Activated T-cell treated with anti-CD3 and anti-CD28 coated beads, Interleukin-2, amount 50 U/mL, for 72 hours (primary cell): ENCODE data around the gene UBTD1. TPM values are rescaled to one million over a fixed set of nuclear protein-coding genes. Genes with fewer than 3 reads are reported as not detected.

Experiments used
- ATAC-seq, 2 donors: fragments of 150-1000 bp; cut with Tn5 transposase; replicated peaks in 1 of 2; 2 replicates each; pipeline ENCODE4 v1.10.0; 2021; ENCODE audit warnings: moderate library complexity in 2 of 2, mild to moderate bottlenecking in 1 of 2
- DNase-seq, 2 donors: peaks; one replicate each; pipeline ENCODE4 v3.0.0; 2021 to 2022; ENCODE audit warnings: mixed read lengths in 1 of 2
- H3K27ac Mint-ChIP-seq: one replicate; pipeline ENCODE4 v1.8.0; 2022; ENCODE audit warnings: mild to moderate bottlenecking, moderate library complexity, mixed read lengths
- H3K27me3 Mint-ChIP-seq: one replicate; pipeline ENCODE4 v1.8.0; 2022; ENCODE audit warnings: low read depth, mixed read lengths
- H3K36me3 Mint-ChIP-seq, 2 donors: one replicate each; pipeline ENCODE4 v1.8.0; 2022; ENCODE audit warnings: mixed read lengths in 2 of 2, mild to moderate bottlenecking in 1 of 2; ENCODE audit not compliant: insufficient read depth in 2 of 2
- H3K4me1 Mint-ChIP-seq: one replicate; pipeline ENCODE4 v1.8.0; 2022; ENCODE audit warnings: low read depth, mixed read lengths
- H3K4me3 Mint-ChIP-seq, 2 donors: one replicate each; pipeline ENCODE4 v1.8.0; 2022; ENCODE audit warnings: mild to moderate bottlenecking in 2 of 2, mixed read lengths in 2 of 2, moderate library complexity in 2 of 2
- H3K9me3 Mint-ChIP-seq, 2 donors: one replicate each; pipeline ENCODE4 v1.8.0; 2022; ENCODE audit warnings: mixed read lengths in 2 of 2
- total RNA-seq, 2 donors: library from RNA; stranded (reverse); gene quantifications; one replicate each; pipeline ENCODE4 v1.2.3, GENCODE V29; 2022

UBTD1 gene
- total RNA-seq, 2 donors from 2014 or later, result 3.7 to 4.1 TPM

- Mint-ChIP-seq H3K27me3 (no peaks in the 10 kb centered on the region), H3K27ac (no peak overlapping the region), H3K9me3 (no peaks in the 10 kb centered on the region), H3K4me1 (no peaks in the 10 kb centered on the region), H3K36me3 (no peaks in the 10 kb centered on the region), H3K4me3 (no peak overlapping the region)
- no peak for ATAC-seq
- DNase-seq, result no peak
Measured at GRCh38 chr10:97601268-97602215, 102.8 kb downstream of the UBTD1 start.

GRCh38 chr10:97607095-97607636, 108.4 kb downstream of the UBTD1 start:
- Mint-ChIP-seq H3K27me3 (no peaks in the 10 kb centered on the region), H3K9me3 (no peaks in the 10 kb centered on the region), H3K27ac (no peak overlapping the region), H3K36me3 (no peaks in the 10 kb centered on the region), H3K4me1 (no peaks in the 10 kb centered on the region), H3K4me3 (no peak overlapping the region)
- ATAC-seq (no peak), DNase-seq (no peak)

- Mint-ChIP-seq H3K36me3 (no peaks in the 10 kb centered on the region), H3K27ac (no peak overlapping the region), H3K4me3 (no peak overlapping the region), H3K9me3 (no peaks in the 10 kb centered on the region), H3K27me3 (no peaks in the 10 kb centered on the region), H3K4me1 (no peaks in the 10 kb centered on the region)
- no peak for DNase-seq
- no peak for ATAC-seq
Measured at GRCh38 chr10:97608991-97609561, 110.4 kb downstream of the UBTD1 start.

- Mint-ChIP-seq H3K4me3 (no peak overlapping the region), H3K9me3 (no peaks in the 10 kb centered on the region), H3K4me1 (no peaks in the 10 kb centered on the region), H3K36me3 (no peaks in the 10 kb centered on the region), H3K27ac (no peak overlapping the region), H3K27me3 (no peaks in the 10 kb centered on the region)
- DNase-seq (no peak), ATAC-seq (no peak)
Measured at GRCh38 chr10:97611473-97611872, 112.7 kb downstream of the UBTD1 start.

- H3K27ac Mint-ChIP-seq, result no peak overlapping the region
- H3K36me3 Mint-ChIP-seq, result no peaks in the 10 kb centered on the region
- no peaks in the 10 kb centered on the region for H3K4me1 Mint-ChIP-seq
- no peak overlapping the region for H3K4me3 Mint-ChIP-seq
- H3K27me3 Mint-ChIP-seq, result no peaks in the 10 kb centered on the region
- DNase-seq (no peak), ATAC-seq (peak in 1 of 2 donors; percentile 32)
- H3K9me3 Mint-ChIP-seq, result no peaks in the 10 kb centered on the region
Measured at GRCh38 chr10:97612386-97612785, 113.7 kb downstream of the UBTD1 start.

GRCh38 chr10:97618285-97618684, 119.6 kb downstream of the UBTD1 start:
- ATAC-seq (no peak), DNase-seq (no peak)
- Mint-ChIP-seq H3K36me3 (no peaks in the 10 kb centered on the region), H3K4me3 (no peak overlapping the region), H3K9me3 (no peaks in the 10 kb centered on the region), H3K4me1 (no peaks in the 10 kb centered on the region), H3K27ac (no peak overlapping the region), H3K27me3 (no peaks in the 10 kb centered on the region)

- Mint-ChIP-seq H3K4me1 (no peaks in the 10 kb centered on the region), H3K9me3 (no peaks in the 10 kb centered on the region), H3K27me3 (no peaks in the 10 kb centered on the region), H3K27ac (no peak overlapping the region), H3K36me3 (no peaks in the 10 kb centered on the region), H3K4me3 (no peak overlapping the region)
- DNase-seq, result no peak
- no peak for ATAC-seq
Measured at GRCh38 chr10:97618733-97619132, 120.0 kb downstream of the UBTD1 start.

Other genes starting within 250 kb of the UBTD1 start
- gene ARHGAP19, start 206.3 kb upstream of the UBTD1 start, total RNA-seq, result 10 to 100 TPM; 62.2 to 75.3 TPM
- gene FRAT1, start 179.7 kb upstream of the UBTD1 start, total RNA-seq, result 1 to 10 TPM; 3.2 to 4.5 TPM
- gene FRAT2, start 164.2 kb upstream of the UBTD1 start, total RNA-seq, result 1 to 10 TPM; 7.2 to 7.8 TPM
- gene RRP12, start 97.6 kb upstream of the UBTD1 start, total RNA-seq, result 10 to 100 TPM; 27.8 to 33.5 TPM
- 100 to 1,000 TPM; 362 to 512 TPM for gene PGAM1, start 72.7 kb upstream of the UBTD1 start, total RNA-seq
- gene EXOSC1, start 52.9 kb upstream of the UBTD1 start, total RNA-seq, result 10 to 100 TPM; 75.3 to 75.7 TPM
- gene ZDHHC16, start 52.7 kb upstream of the UBTD1 start, total RNA-seq, result 10 to 100 TPM; 35.5 to 37.8 TPM
- gene MMS19, start 502 bp upstream of the UBTD1 start, total RNA-seq, result 100 to 1,000 TPM in 1 of 2 donors, 10 to 100 TPM in 1; 92.2 to 113 TPM
- gene ANKRD2, start 73.9 kb downstream of the UBTD1 start, total RNA-seq, result not detected
- gene HOGA1, start 85.5 kb downstream of the UBTD1 start, total RNA-seq, result not detected
- gene C10orf62, start 90.8 kb downstream of the UBTD1 start, total RNA-seq, result not detected
- 1 to 10 TPM; 4.4 to 7.6 TPM for gene MORN4, start 134.6 kb downstream of the UBTD1 start, total RNA-seq
- 10 to 100 TPM; 15.4 to 16.6 TPM for gene PI4K2A, start 141.7 kb downstream of the UBTD1 start, total RNA-seq
- 1 to 10 TPM; 1.8 to 5.3 TPM for gene AVPI1, start 188.3 kb downstream of the UBTD1 start, total RNA-seq
- 1 to 10 TPM; 1.5 to 1.9 TPM for gene MARVELD1, start 214.8 kb downstream of the UBTD1 start, total RNA-seq
- gene ZFYVE27, start 238.2 kb downstream of the UBTD1 start, total RNA-seq, result 10 to 100 TPM; 33.7 to 40.0 TPM